GM23338 (cell line): Measurements from ENCODE around the gene BICRA. TPM values are rescaled to one million over a fixed set of nuclear protein-coding genes. Genes with fewer than 3 reads are reported as not detected.

ENCODE experiments used
- ATAC-seq: fragments of 200-7000 bp; cut with Tn5 transposase; 3 replicates; pipeline ENCODE4 v1.9.1; 2020
- DNase-seq: peaks from one replicate; pipeline ENCODE4 v3.0.0-alpha.2; 2015; ENCODE audit warnings: low spot score
- H2AFZ ChIP-seq: fragments of 200-600 bp; sonication (generic); 2 replicates; pipeline ENCODE4 v1.8.0; 2016; ENCODE audit warnings: antibody characterized with exemption, mild to moderate bottlenecking, moderate library complexity
- H3F3A ChIP-seq: fragments of 200-600 bp; sonication (generic); replicated peaks from 2 replicates; pipeline ENCODE4 v1.8.0; 2017; ENCODE audit warnings: antibody characterized with exemption, mixed run types, low read depth
- H3K27ac ChIP-seq: fragments of 200-600 bp; sonication (generic); 2 replicates; pipeline ENCODE4 v1.6.1; 2016; ENCODE audit warnings: low read depth
- H3K27me3 ChIP-seq: fragments of 200-600 bp; sonication (generic); 2 replicates; pipeline ENCODE4 v1.8.0; 2016; ENCODE audit warnings: mild to moderate bottlenecking, mixed run types, moderate library complexity; ENCODE audit not compliant: insufficient read depth
- H3K36me3 ChIP-seq: fragments of 200-600 bp; sonication (generic); 2 replicates; pipeline ENCODE4 v1.8.0; 2016; ENCODE audit warnings: mild to moderate bottlenecking; ENCODE audit not compliant: insufficient read depth
- H3K4me1 ChIP-seq: fragments of 200-600 bp; sonication (generic); 2 replicates; pipeline ENCODE4 v1.8.0; 2016; ENCODE audit warnings: mild to moderate bottlenecking, moderate library complexity; ENCODE audit not compliant: insufficient read depth
- H3K4me2 ChIP-seq: fragments of 200-600 bp; sonication (generic); 2 replicates; pipeline ENCODE4 v1.7.1; 2017; ENCODE audit warnings: mixed run types
- H3K4me3 ChIP-seq: fragments of 200-600 bp; sonication (generic); 2 replicates; pipeline ENCODE4 v1.6.1; 2016; ENCODE audit warnings: mixed run types
- H3K79me2 ChIP-seq: fragments of 200-600 bp; sonication (generic); replicated peaks from 2 replicates; pipeline ENCODE4 v1.8.0; 2017; ENCODE audit warnings: mild to moderate bottlenecking; ENCODE audit not compliant: insufficient read depth
- H3K9me2 ChIP-seq: fragments of 200-600 bp; sonication (generic); 2 replicates; pipeline ENCODE4 v1.8.0; 2017; ENCODE audit not compliant: insufficient read depth
- H4K20me1 ChIP-seq: fragments of 200-600 bp; sonication (generic); replicated peaks from 2 replicates; pipeline ENCODE4 v1.8.0; 2017; ENCODE audit warnings: mild to moderate bottlenecking; ENCODE audit not compliant: insufficient read depth
- H3K27ac Mint-ChIP-seq: 2 replicates; pipeline ENCODE4 v1.8.0; 2020; ENCODE audit warnings: inconsistent platforms, mild to moderate bottlenecking, moderate library complexity, mixed read lengths
- H3K27me3 Mint-ChIP-seq: 3 replicates; pipeline ENCODE4 v1.8.0; 2022; ENCODE audit warnings: low read depth, mild to moderate bottlenecking, moderate library complexity, mixed read lengths, inconsistent platforms; ENCODE audit not compliant: insufficient read depth, poor library complexity
- H3K36me3 Mint-ChIP-seq: 3 replicates; pipeline ENCODE4 v1.8.0; 2021; ENCODE audit warnings: low read depth, mild to moderate bottlenecking, inconsistent platforms, moderate library complexity, mixed read lengths
- H3K4me1 Mint-ChIP-seq: 3 replicates; pipeline ENCODE4 v1.8.0; 2020; ENCODE audit warnings: mild to moderate bottlenecking, inconsistent platforms, mixed read lengths
- H3K4me3 Mint-ChIP-seq: 3 replicates; pipeline ENCODE4 v1.8.0; 2021; ENCODE audit warnings: moderate library complexity, mild to moderate bottlenecking, inconsistent platforms, mixed read lengths
- H3K9me3 Mint-ChIP-seq: 3 replicates; pipeline ENCODE4 v1.8.0; 2020; ENCODE audit warnings: moderate library complexity, mild to moderate bottlenecking, inconsistent platforms, mixed read lengths
- CREB1 ChIP-seq: fragments of 250-450 bp; sonication (Bioruptor Pico); IDR thresholded peaks from 2 replicates; pipeline ENCODE4 v1.5.0; 2020; ENCODE audit warnings: low read depth, mild to moderate bottlenecking, moderate library complexity
- CTCF ChIP-seq, 2 experiments: fragments of 200-600 bp in 1 of 2; sonication (generic) in 1 of 2; conservative IDR thresholded peaks; 2 replicates each; pipeline versions ENCODE4 v1.5.1 to v1.6.1; 2016 to 2017; ENCODE audit warnings: antibody characterized with exemption in 2 of 2, low read depth in 2 of 2, mild to moderate bottlenecking in 2 of 2, moderate library complexity in 1 of 2
- ETS1 ChIP-seq: IDR thresholded peaks from 2 replicates; pipeline ENCODE4 v1.6.1; 2016; ENCODE audit warnings: antibody characterized with exemption
- EZH2phosphoT487 ChIP-seq: fragments of 200-600 bp; sonication (generic); IDR thresholded peaks from one replicate; pipeline ENCODE4 v1.8.1; 2018; ENCODE audit warnings: antibody characterized with exemption; ENCODE audit not compliant: unreplicated experiment
- JUNB ChIP-seq: IDR thresholded peaks from one replicate; pipeline ENCODE4 v1.6.1; 2016; ENCODE audit warnings: antibody characterized with exemption; ENCODE audit not compliant: unreplicated experiment
- REST ChIP-seq: IDR thresholded peaks from one replicate; pipeline ENCODE4 v1.6.1; 2018; ENCODE audit warnings: antibody characterized with exemption; ENCODE audit not compliant: unreplicated experiment
- STAT1 ChIP-seq: IDR thresholded peaks from one replicate; pipeline ENCODE4 v1.6.1; 2016; ENCODE audit warnings: antibody characterized with exemption; ENCODE audit not compliant: unreplicated experiment
- ZNF114 ChIP-seq: fragments of 250-450 bp; sonication (Bioruptor Pico); IDR thresholded peaks from 2 replicates; pipeline ENCODE4 v1.5.0; 2020; ENCODE audit warnings: mild to moderate bottlenecking, moderate library complexity
- ZNF331 ChIP-seq: fragments of 250-450 bp; sonication (Bioruptor Pico); IDR thresholded peaks from 2 replicates; pipeline ENCODE4 v1.5.0; 2020; ENCODE audit warnings: low read depth, mild to moderate bottlenecking, moderate library complexity
- ZNF462 ChIP-seq: fragments of 250-450 bp; sonication (Bioruptor Pico); IDR thresholded peaks from 2 replicates; pipeline ENCODE4 v1.5.0; 2020; ENCODE audit warnings: mild to moderate bottlenecking, moderate library complexity
- polyA plus RNA-seq: library from polyadenylated mRNA; unstranded; fragments of >200 nt; fragmentation: Nextera tagmentation; extraction: Ambion mirVana; gene quantifications from 2 replicates; pipeline ENCODE4 v1.2.1, GENCODE V29; 2016
- total RNA-seq: library from RNA; depleted of rRNA; stranded (reverse); fragments of >200 nt; shearing (Covaris generic); gene quantifications from 2 replicates; pipeline ENCODE4 v1.2.3, GENCODE V29; 2014

The BICRA gene
- total and polyA plus RNA-seq, 2 experiments from 2014 or later = 7.0 to 37.7 TPM

- TF ChIP-seq CTCF (conservative IDR thresholded peaks at IDR 0.05; ENCODE audit: low read depth in 2 of 2) (no peak), ZNF331 (no peak), REST (no peak), CREB1 (CRISPR knock-in tag) (no peak), ZNF114 (CRISPR knock-in tag) (no peak), JUNB (no peak), STAT1 (no peak), ETS1 (no peak), ZNF462 (no peak), EZH2phosphoT487 (no peak)
- H3K4me3 ChIP-seq = no peak overlapping the region
- H3K36me3 ChIP-seq = no peaks in the 10 kb centered on the region
- H3K4me1 ChIP-seq = no peaks in the 10 kb centered on the region
- no peak overlapping the region for H2AFZ ChIP-seq
- H3F3A ChIP-seq = 0 out of 2 replicates have a peak, but pooled peaks cover 2% of the 10 kb centered on the region
- H3K4me3 Mint-ChIP-seq = no peak overlapping the region
- peaks cover 5% of the 10 kb centered on the region for H3K27me3 Mint-ChIP-seq
- no peak for DNase-seq
- no peaks in the 10 kb centered on the region for H3K9me3 Mint-ChIP-seq
- no peaks in the 10 kb centered on the region for H3K9me2 ChIP-seq
- no peak overlapping the region for H3K27ac ChIP-seq
- peaks cover 37% of the 10 kb centered on the region for H3K36me3 Mint-ChIP-seq
- H3K4me2 ChIP-seq = no peak overlapping the region
- no peak for ATAC-seq
- no peaks in the 10 kb centered on the region for H3K27me3 ChIP-seq
- peaks cover 5% of the 10 kb centered on the region; the same call in 1 of the 2 replicates for H3K79me2 ChIP-seq
- no peak overlapping the region for H3K27ac Mint-ChIP-seq
- H4K20me1 ChIP-seq = no peaks in the 10 kb centered on the region; the same call in 1 of the 2 replicates
- no peaks in the 10 kb centered on the region; the same call in 2 of the 3 replicates for H3K4me1 Mint-ChIP-seq
Measured at GRCh38 chr19:47681388-47681787, 72.5 kb downstream of the BICRA start.
